ENCODE measurements around the gene SLC25A45. TPM values are rescaled to one million over a fixed set of nuclear protein-coding genes. Genes with fewer than 3 reads are reported as not detected.

SLC25A45 gene, protein sequence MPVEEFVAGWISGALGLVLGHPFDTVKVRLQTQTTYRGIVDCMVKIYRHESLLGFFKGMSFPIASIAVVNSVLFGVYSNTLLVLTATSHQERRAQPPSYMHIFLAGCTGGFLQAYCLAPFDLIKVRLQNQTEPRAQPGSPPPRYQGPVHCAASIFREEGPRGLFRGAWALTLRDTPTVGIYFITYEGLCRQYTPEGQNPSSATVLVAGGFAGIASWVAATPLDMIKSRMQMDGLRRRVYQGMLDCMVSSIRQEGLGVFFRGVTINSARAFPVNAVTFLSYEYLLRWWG
- total RNA-seq (2022) (8.1 and 8.5 TPM in 2 replicates), Bru-seq, nascent RNA (percentile 48 among the genes with signal in this experiment), BruChase-seq, experiment 1, labeled RNA remaining after a 2-hour chase (percentile 52 among the genes with signal in this experiment), BruChase-seq, experiment 2, labeled RNA remaining after a 6-hour chase (percentile 52 among the genes with signal in this experiment)
- long read RNA-seq, partial matches to known transcripts = 0 of 4 reads
- long read RNA-seq, other reads (novel, unspliced or antisense) = 4 of 4 reads

DNA sequence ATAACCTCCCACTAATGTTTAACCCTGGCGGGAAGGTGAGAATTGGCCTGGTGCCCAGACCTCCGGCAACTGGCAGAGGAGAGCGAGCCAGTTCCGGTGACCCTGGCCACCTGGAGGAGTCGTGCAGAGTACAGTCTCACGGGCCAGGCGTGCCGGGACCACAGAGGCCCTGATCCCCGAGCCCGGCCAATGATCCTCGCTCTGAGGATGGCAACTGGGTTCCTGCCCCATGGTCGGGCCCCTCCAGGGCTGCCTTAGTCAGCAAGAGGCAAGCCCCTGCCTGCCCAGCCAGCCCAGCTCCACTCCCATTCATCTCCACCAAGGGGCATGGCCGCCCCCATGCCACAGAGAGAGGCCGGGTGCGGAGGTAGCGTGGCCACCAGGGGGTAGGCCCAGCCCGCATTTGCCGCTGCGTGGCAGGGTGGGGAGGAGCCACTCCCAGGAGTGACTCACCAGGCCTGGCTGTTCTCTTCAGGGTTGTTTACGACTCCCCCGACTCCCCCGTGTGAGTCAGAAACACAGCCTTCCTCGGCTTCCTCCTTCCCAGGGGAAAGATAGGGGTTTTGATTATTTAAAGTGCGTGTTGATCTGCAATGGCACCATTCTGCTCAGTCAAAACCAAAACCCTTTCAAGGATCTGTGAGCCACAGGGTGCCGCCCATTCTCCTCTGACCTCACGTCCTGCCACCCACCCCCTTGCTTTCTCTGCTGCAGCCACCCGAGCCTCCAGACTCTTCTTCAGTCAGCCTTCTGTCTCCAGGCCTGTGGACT is at the start of gene SLC25A45:
TSS of gene SLC25A45 (minus strand) at position 614 of the 771 bp plus-strand sequence. CDS start 695 bp downstream, outside the sequence.
- H3K9me3 ChIP-seq = no peaks in the 10 kb centered on the region
- CTCF ChIA-PET = interaction anchor here (0.6 to 3.0 kb wide), 15 partner anchors 10 to 313 kb away, joined by 3 to 23 read pairs (median 4); no protein-coding TSS in a partner anchor
- H3K9me3 Mint-ChIP-seq (ENCODE audit: unreplicated experiment) = no peaks in the 10 kb centered on the region
- H3K36me3 ChIP-seq (ENCODE audit: control insufficient read depth, insufficient read depth, low read length) = no peaks in the 10 kb centered on the region
- peak within 1 kb of the TSS; percentile 90 for H3K27ac Mint-ChIP-seq (ENCODE audit: unreplicated experiment)
- H3K4me3 Mint-ChIP-seq (ENCODE audit: unreplicated experiment) = peak within 1 kb of the TSS; percentile 69
- H3K27me3 ChIP-seq (replicated peaks; ENCODE audit: control insufficient read depth, insufficient read depth, low read length) = no peaks in the 10 kb centered on the region
- BruUV-seq (replicated peaks) = no TSS peak
- TF ChIP-seq, protein P1, sequence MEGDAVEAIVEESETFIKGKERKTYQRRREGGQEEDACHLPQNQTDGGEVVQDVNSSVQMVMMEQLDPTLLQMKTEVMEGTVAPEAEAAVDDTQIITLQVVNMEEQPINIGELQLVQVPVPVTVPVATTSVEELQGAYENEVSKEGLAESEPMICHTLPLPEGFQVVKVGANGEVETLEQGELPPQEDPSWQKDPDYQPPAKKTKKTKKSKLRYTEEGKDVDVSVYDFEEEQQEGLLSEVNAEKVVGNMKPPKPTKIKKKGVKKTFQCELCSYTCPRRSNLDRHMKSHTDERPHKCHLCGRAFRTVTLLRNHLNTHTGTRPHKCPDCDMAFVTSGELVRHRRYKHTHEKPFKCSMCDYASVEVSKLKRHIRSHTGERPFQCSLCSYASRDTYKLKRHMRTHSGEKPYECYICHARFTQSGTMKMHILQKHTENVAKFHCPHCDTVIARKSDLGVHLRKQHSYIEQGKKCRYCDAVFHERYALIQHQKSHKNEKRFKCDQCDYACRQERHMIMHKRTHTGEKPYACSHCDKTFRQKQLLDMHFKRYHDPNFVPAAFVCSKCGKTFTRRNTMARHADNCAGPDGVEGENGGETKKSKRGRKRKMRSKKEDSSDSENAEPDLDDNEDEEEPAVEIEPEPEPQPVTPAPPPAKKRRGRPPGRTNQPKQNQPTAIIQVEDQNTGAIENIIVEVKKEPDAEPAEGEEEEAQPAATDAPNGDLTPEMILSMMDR (IDR thresholded peaks at IDR 0.05; ENCODE audit: insufficient read depth in 1 of 2, low read depth in 1 of 2, low read length in 1 of 2, severe bottlenecking in 1 of 2, unreplicated experiment in 1 of 2) = peak; percentile 76 to 94
- H3K36me3 Mint-ChIP-seq (ENCODE audit: insufficient read depth, unreplicated experiment) = peaks cover 19% of the 10 kb centered on the region
- H3K4me1 Mint-ChIP-seq (ENCODE audit: low read depth, unreplicated experiment) = peaks cover 28% of the 10 kb centered on the region
- DNase-seq = peak; percentile 93 to 94
- H3K27me3 Mint-ChIP-seq (ENCODE audit: insufficient read depth, unreplicated experiment) = no peaks in the 10 kb centered on the region
- POLR2A ChIA-PET = interaction anchor here (0.6 to 2.1 kb wide), 4 partner anchors 11 to 40 kb away, joined by 3 to 5 read pairs (median 4); partner anchors contain the start of gene NEAT1
- peak within 1 kb of the TSS; percentile 39 for H3K4me3 ChIP-seq (ENCODE audit: low read depth, low read length)
- H3K4me1 ChIP-seq = peaks cover 56% of the 10 kb centered on the region
- intact Hi-C loops (cut with micrococcal nuclease; ENCODE audit: unreplicated experiment) = loop anchor here (1.0 kb wide), 3 partner anchors 11 to 128 kb away; no protein-coding TSS in a partner anchor

DNA sequence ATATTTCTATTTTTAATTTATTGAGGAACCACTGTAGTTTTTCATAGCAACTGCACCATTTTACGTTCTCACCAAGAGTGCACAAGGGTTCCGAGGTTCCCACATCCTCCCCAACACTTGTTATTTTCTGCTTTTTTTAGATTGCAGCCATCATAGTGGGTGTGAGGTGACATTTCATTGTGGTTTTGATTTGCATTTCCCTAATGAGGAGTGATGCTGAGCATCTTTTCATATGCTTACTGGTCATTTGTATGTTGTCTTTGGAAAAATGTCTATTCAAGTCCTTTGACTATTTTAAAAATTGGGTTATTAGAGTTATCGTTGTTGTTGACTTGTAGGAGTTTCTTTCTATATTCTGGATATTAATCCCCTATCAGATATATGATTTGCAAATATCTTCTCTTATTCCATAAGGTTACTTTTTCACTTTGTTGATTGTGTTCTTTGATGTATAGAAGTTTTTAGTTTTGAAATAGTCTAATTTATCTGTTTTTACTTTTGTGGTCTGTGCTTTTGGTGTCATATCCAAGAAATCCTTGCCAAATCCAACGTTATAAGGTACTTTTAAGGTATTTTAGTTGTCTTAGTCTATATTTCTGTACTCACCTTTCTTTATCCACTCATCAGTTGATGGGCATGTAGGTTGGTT is 49.1 kb upstream of the SLC25A45 start:
- TF ChIP-seq, protein P1 (IDR thresholded peaks at IDR 0.05; ENCODE audit: insufficient read depth in 1 of 2, low read depth in 1 of 2, low read length in 1 of 2, severe bottlenecking in 1 of 2, unreplicated experiment in 1 of 2) = no peak
- H3K27me3 ChIP-seq (replicated peaks; ENCODE audit: control insufficient read depth, insufficient read depth, low read length) = no peaks in the 10 kb centered on the region
- H3K4me1 Mint-ChIP-seq (ENCODE audit: low read depth, unreplicated experiment) = peaks cover 54% of the 10 kb centered on the region
- ChIA-PET POLR2A (no interaction called here), CTCF (no interaction called here)
- intact Hi-C loops (cut with micrococcal nuclease; ENCODE audit: unreplicated experiment) = no loop called here
- no peak for DNase-seq
- H3K36me3 ChIP-seq (ENCODE audit: control insufficient read depth, insufficient read depth, low read length) = peaks cover 5% of the 10 kb centered on the region
- BruUV-seq (replicated peaks) = no TSS peak
- peaks cover 92% of the 10 kb centered on the region for H3K36me3 Mint-ChIP-seq (ENCODE audit: insufficient read depth, unreplicated experiment)
- H3K9me3 Mint-ChIP-seq (ENCODE audit: unreplicated experiment) = no peaks in the 10 kb centered on the region
- no peak overlapping the region for H3K4me3 Mint-ChIP-seq (ENCODE audit: unreplicated experiment)
- no peaks in the 10 kb centered on the region for H3K27me3 Mint-ChIP-seq (ENCODE audit: insufficient read depth, unreplicated experiment)
- H3K9me3 ChIP-seq = no peaks in the 10 kb centered on the region
- no peak overlapping the region for H3K27ac Mint-ChIP-seq (ENCODE audit: unreplicated experiment)
- H3K4me1 ChIP-seq = peaks cover 7% of the 10 kb centered on the region; the same call in 1 of the 2 replicates
- H3K4me3 ChIP-seq (ENCODE audit: low read depth, low read length) = no peak overlapping the region
